ENCODE measurements around the gene NENF.

- TF ChIP-seq, protein P1, sequence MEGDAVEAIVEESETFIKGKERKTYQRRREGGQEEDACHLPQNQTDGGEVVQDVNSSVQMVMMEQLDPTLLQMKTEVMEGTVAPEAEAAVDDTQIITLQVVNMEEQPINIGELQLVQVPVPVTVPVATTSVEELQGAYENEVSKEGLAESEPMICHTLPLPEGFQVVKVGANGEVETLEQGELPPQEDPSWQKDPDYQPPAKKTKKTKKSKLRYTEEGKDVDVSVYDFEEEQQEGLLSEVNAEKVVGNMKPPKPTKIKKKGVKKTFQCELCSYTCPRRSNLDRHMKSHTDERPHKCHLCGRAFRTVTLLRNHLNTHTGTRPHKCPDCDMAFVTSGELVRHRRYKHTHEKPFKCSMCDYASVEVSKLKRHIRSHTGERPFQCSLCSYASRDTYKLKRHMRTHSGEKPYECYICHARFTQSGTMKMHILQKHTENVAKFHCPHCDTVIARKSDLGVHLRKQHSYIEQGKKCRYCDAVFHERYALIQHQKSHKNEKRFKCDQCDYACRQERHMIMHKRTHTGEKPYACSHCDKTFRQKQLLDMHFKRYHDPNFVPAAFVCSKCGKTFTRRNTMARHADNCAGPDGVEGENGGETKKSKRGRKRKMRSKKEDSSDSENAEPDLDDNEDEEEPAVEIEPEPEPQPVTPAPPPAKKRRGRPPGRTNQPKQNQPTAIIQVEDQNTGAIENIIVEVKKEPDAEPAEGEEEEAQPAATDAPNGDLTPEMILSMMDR (IDR thresholded peaks at IDR 0.05) = no peak
- no peak for TF ChIP-seq POLR2AphosphoS5 (IDR thresholded peaks at IDR 0.05)
- no peak for TF ChIP-seq POLR2A (IDR thresholded peaks at IDR 0.05)
Observed at GRCh38 chr1:212386029-212386428, 46.7 kb upstream of the NENF start.
